ENCODE results near the gene CREB3. TPM values are rescaled to one million over a fixed set of nuclear protein-coding genes. Genes with fewer than 3 reads are reported as not detected.

The CREB3 gene, protein sequence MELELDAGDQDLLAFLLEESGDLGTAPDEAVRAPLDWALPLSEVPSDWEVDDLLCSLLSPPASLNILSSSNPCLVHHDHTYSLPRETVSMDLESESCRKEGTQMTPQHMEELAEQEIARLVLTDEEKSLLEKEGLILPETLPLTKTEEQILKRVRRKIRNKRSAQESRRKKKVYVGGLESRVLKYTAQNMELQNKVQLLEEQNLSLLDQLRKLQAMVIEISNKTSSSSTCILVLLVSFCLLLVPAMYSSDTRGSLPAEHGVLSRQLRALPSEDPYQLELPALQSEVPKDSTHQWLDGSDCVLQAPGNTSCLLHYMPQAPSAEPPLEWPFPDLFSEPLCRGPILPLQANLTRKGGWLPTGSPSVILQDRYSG
- total RNA-seq (2021) (22.4 and 23.6 TPM in 2 replicates), Bru-seq, nascent RNA (percentile 59 among the genes with signal in this experiment), BruChase-seq, experiment 1, labeled RNA remaining after a 2-hour chase (percentile 61 among the genes with signal in this experiment), BruChase-seq, experiment 2, labeled RNA remaining after a 6-hour chase (percentile 83 among the genes with signal in this experiment)
- long read RNA-seq, transcript CREB3-201 (9 exons, 1,832 nt), result major isoform, 60 of 67 reads
- long read RNA-seq, partial matches to known transcripts, result 0 of 67 reads
- long read RNA-seq, other reads (novel, unspliced or antisense), result 4 of 67 reads

DNA sequence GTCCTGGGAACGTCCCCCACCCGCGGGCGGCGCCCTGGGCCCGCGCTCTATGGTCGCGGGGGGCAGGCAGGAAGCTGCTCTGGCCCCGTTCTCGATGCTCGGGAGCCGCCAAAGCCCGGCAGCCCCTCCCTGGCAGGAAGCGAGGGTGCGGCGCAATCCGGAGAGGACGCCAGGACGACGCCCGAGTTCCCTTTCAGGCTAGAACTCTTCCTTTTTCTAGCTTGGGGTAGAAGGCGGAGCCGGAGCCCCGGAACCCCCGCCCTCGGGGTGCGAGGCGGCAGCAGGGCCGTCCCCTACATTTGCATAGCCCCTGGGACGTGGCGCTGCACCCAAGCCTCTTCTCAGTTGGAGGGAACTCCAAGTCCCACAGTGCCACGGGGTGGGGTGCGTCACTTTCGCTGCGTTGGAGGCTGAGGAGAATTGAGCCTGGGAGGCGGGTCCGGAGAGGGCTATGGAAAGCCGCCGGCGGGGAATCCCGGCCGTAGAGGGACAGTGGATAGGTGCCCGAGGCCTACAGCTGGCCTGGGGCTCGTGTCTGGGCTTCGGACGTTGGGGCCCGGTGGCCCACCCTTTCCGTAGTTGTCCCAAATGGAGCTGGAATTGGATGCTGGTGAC lies at the start of gene CREB3, which contains the start of gene TLN1:
Gene CREB3 (plus strand): TSS at position 482 of the 615 bp plus-strand sequence. CDS start 107 bp downstream, at position 589.
Gene TLN1 (minus strand): TSS at position 11 of the 615 bp plus-strand sequence. CDS start 6,501 bp downstream, outside the sequence.
- TF ChIP-seq EZH2 (IDR thresholded peaks at IDR 0.05; ENCODE audit: low read depth) (no peak), CTCF (conservative IDR thresholded peaks at IDR 0.05) (no peak)
- Histone ChIP-seq H3K4me1 (replicated peaks; ENCODE audit: insufficient read depth) (peaks cover 48% of the 10 kb centered on the region), H2AFZ (peak within 1 kb of the TSS; percentile 93), H3K36me3 (ENCODE audit: low read depth) (0 out of 2 replicates have a peak, but pooled peaks cover 12% of the 10 kb centered on the region), H3K4me3 (peak within 1 kb of the TSS; percentile 86), H3K27ac (peak within 1 kb of the TSS; percentile 79), H3F3A (ENCODE audit: insufficient read depth, low read depth) (peaks cover 35% of the 10 kb centered on the region), H3K4me2 (peak within 1 kb of the TSS; percentile 89), H4K20me1 (ENCODE audit: insufficient read depth) (peaks cover 6% of the 10 kb centered on the region; the same call in 1 of the 2 replicates), H3K79me2 (ENCODE audit: low read depth) (peaks cover 59% of the 10 kb centered on the region), H3K27me3 (ENCODE audit: insufficient read depth, low read depth) (no peaks in the 10 kb centered on the region), H3K9me3 (ENCODE audit: insufficient read depth, low read depth) (no peaks in the 10 kb centered on the region), H3K9me2 (ENCODE audit: insufficient read depth) (no peaks in the 10 kb centered on the region)
- ChIA-PET CTCF (interaction anchor here (0.9 to 1.6 kb wide), 3 partner anchors 16 to 71 kb away, joined by 3 to 4 read pairs (median 4); no protein-coding TSS in a partner anchor), POLR2A (ENCODE audit: unreplicated experiment) (interaction anchor here (0.7 to 2.4 kb wide), 4 partner anchors 17 to 81 kb away, joined by 3 to 28 read pairs (median 6); partner anchors contain the start of genes CCDC107 and RMRP)
- BruUV-seq (replicated peaks), result no TSS peak
- DNase-seq, result peak; percentile 92 to 96
- intact Hi-C loops (cut with micrococcal nuclease; ENCODE audit: unreplicated experiment), result loop anchor here (1.0 to 10.0 kb wide), 5 partner anchors 17 to 247 kb away; partner anchors contain the start of genes CCDC107, GBA2, RGP1 and RMRP

- POLR2A ChIA-PET (ENCODE audit: unreplicated experiment), result interaction anchor here (0.6 to 0.7 kb wide), 2 partner anchors 33 to 135 kb away, joined by 3 read pairs; no protein-coding TSS in a partner anchor
- Histone ChIP-seq H3K27me3 (ENCODE audit: insufficient read depth, low read depth) (no peaks in the 10 kb centered on the region), H3K4me2 (no peak overlapping the region), H3K79me2 (ENCODE audit: low read depth) (no peaks in the 10 kb centered on the region), H3K4me3 (no peak overlapping the region), H4K20me1 (ENCODE audit: insufficient read depth) (no peaks in the 10 kb centered on the region), H3K9me2 (ENCODE audit: insufficient read depth) (no peaks in the 10 kb centered on the region), H3K27ac (no peak overlapping the region), H3K36me3 (ENCODE audit: low read depth) (no peaks in the 10 kb centered on the region), H3F3A (ENCODE audit: insufficient read depth, low read depth) (peaks cover 2% of the 10 kb centered on the region; the same call in 1 of the 2 replicates), H2AFZ (no peak overlapping the region), H3K9me3 (ENCODE audit: insufficient read depth, low read depth) (no peaks in the 10 kb centered on the region), H3K4me1 (replicated peaks; ENCODE audit: insufficient read depth) (peaks cover 4% of the 10 kb centered on the region)
- DNase-seq, result no peak
- BruUV-seq (replicated peaks), result no TSS peak
- intact Hi-C loops (cut with micrococcal nuclease; ENCODE audit: unreplicated experiment), result no loop called here
- TF ChIP-seq CTCF (conservative IDR thresholded peaks at IDR 0.05) (no peak), EZH2 (IDR thresholded peaks at IDR 0.05; ENCODE audit: low read depth) (no peak)
- CTCF ChIA-PET, result no interaction called here
Observed at GRCh38 chr9:35683323-35683722, 49.1 kb upstream of the CREB3 start.

DNA sequence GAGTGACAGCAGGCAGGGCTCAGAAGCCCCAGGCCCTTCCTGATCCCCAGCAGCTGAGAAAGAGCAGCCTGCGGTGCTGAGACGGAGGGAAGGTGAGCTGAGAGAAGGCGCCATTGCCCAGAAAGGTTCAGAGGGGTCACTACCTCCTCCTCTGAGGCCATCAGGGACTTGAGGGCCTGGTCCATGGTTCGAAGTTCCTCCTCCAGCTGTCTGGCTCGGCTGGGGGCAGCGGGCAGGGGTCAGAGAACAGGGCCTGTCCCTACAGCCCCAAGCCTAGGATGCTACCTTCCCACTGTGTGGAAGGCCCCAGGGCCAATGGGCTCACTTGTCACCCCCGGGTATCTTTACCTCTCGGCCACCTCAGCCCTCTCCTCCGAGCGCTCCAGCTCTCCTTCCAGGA lies 47.5 kb upstream of the CREB3 start:
- H3F3A ChIP-seq (ENCODE audit: insufficient read depth, low read depth), result peaks cover 14% of the 10 kb centered on the region; the same call in 1 of the 2 replicates
- no peaks in the 10 kb centered on the region for H3K9me2 ChIP-seq (ENCODE audit: insufficient read depth)
- no peak for TF ChIP-seq CTCF (conservative IDR thresholded peaks at IDR 0.05)
- no peak overlapping the region for H2AFZ ChIP-seq
- ChIA-PET CTCF (no interaction called here), POLR2A (ENCODE audit: unreplicated experiment) (no interaction called here)
- intact Hi-C loops (cut with micrococcal nuclease; ENCODE audit: unreplicated experiment), result no loop called here
- H3K9me3 ChIP-seq (ENCODE audit: insufficient read depth, low read depth), result no peaks in the 10 kb centered on the region
- no peak overlapping the region for H3K27ac ChIP-seq
- no peak for DNase-seq
- no peak overlapping the region for H3K4me3 ChIP-seq
- H3K79me2 ChIP-seq (ENCODE audit: low read depth), result no peaks in the 10 kb centered on the region
- H3K4me2 ChIP-seq, result no peak overlapping the region
- BruUV-seq (replicated peaks), result no TSS peak
- no peaks in the 10 kb centered on the region for H3K36me3 ChIP-seq (ENCODE audit: low read depth)
- no peaks in the 10 kb centered on the region for H3K27me3 ChIP-seq (ENCODE audit: insufficient read depth, low read depth)
- H3K4me1 ChIP-seq (replicated peaks; ENCODE audit: insufficient read depth), result peaks cover 18% of the 10 kb centered on the region
- H4K20me1 ChIP-seq (ENCODE audit: insufficient read depth), result no peaks in the 10 kb centered on the region

Measured in PC-9 (cell line).